ENCODE results near the gene TPTE2.
"Not testable (repeated sequence)": the region's sequence is repeated elsewhere in the genome, so short reads cannot be mapped to it uniquely, and the experiment has no call there.

The TPTE2 gene

DNA sequence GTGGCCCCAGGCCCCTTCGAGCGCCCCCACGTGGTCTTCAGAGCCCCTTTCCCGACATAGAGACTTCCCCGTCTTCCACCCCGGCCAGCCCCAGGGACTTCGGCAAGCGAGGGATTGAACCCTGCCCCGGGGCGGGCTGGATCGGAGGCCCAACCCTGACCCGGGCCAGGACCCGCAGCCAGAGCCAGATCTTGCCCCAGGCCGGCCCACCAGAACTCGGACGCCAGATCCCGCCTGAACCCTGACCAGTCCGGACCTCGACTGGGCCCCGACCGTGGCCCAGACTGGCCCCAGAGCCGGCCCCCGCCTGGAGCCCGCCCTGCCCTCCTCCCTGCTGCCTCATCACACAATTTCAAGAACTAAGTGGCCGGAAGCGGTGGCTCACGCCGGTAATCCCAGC lies 253 bp upstream of the TPTE2 start:
- DNase-seq = no peak

DNA sequence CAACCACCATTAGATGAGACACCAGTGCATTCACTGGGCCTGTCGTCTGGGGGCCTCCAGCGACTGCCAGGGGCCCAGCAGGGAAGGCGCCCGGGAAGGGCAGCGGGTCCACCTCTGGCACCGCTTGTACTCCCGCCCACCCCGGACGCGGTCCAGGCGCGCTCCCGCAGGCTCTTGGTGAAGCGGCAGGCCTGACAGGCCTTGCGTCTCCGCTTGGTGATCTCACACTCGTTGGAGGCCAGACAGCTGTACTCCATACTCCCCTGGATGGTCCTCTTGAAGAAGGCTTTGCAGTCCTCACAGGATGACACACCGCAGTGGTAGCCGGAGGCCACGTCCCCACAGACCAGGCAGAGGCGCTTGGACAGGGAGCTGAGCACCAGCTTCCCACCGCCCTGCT lies 660 bp downstream of the TPTE2 start:
- DNase-seq = not testable (repeated sequence)

DNA sequence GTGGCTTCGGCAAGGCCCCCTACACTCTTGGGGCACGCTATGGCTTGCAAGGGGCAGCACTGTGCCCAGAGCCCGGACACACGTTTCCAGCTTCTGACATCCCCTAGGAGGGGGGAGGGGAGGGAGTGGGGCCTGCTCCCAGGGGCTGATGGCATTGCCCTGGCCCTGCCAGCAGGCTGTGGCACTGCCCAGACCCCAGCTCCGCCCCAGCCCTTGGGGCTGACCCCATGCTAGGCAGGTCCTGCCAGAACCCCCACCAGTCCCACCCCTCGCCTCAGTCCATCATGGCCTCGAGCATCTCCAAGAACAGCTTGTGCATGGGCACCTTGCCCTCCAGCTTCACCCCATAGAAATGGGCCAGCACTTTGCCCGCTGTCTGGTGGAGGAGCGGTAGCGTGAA lies 1.6 kb downstream of the TPTE2 start:
- DNase-seq = not testable (repeated sequence)

GRCh38 chr13:19557287-19557686 lies 4.0 kb downstream of the TPTE2 start:
- not testable (repeated sequence) for DNase-seq

DNA sequence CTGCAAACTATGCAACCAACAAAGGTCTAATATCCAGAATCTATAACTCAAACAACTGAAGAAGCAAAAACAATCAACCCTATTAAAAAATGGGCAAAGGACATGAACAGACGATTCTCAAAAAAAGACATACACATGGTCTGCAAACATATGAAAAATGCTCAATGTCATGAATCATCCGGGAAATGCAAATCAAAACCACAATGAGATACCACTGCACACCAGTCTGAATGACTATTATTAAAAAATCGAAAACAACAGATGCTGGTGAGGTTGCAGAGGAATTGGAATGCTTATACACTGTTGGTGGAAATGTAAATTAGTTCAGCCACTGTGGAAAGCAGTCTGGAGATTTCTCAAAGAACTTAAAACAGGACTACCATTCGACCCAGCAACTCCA lies 12.1 kb downstream of the TPTE2 start:
- not testable (repeated sequence) for DNase-seq

GRCh38 chr13:19525634-19526033 lies 35.7 kb downstream of the TPTE2 start:
- DNase-seq = not testable (repeated sequence)

DNA sequence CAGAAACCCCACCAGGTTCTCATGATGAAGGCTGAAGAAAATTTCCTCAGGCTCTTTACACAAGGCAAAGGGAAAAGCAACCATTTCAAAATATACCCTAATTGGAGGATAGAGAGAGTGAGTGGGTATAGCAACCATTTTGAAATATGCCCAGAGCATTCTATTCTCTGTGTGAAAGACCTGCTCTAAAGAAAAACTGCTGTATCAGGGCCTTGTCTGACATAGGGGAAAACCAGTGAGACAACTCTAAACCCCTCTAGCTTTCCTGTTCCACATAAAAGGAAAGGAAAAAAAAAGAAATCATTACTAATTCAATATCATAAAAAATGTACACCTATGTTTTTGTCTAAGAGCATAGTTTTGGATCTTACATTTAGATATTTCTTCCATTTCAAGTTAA lies 42.3 kb downstream of the TPTE2 start:
- no peak for DNase-seq

DNA sequence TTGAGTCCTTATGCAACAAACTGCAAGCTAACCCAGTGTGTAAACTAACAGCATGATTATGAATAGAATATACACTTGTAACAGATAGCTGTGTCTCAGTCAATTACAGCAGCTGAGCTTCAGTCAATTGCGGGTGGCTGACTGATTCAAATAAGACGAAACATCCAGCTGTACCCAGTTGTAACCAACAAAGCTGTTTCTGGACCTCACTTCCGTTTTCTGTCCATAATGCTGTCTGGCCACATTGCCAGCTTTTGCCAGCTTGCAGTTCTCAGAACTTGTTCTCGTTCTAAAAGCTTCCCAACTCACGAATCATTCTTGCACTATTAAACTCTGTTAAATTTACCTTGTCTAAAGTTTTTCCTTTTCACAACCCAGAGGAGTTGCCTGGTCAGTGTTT lies 53.7 kb downstream of the TPTE2 start:
- DNase-seq = not testable (repeated sequence)

DNA sequence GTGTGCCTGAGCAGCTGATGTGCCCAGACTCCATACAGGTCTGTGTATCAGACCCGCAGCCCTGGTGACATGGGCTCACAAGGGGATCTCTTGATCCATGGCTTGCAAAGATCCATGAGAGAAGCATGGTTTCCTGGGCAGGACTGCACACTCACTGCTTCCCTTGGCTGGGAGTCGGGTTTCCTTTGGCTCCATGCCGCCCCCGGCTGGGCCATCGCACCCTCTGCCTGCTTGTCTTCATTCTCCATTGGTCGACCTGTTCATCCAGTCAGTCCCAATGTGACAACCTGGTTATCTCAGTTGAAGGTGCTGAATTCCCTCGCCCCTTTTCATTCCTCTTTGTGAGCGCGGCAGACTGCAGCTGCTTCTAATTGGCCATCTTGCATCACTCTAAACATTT lies 101.2 kb downstream of the TPTE2 start:
- DNase-seq = not testable (repeated sequence)

DNA sequence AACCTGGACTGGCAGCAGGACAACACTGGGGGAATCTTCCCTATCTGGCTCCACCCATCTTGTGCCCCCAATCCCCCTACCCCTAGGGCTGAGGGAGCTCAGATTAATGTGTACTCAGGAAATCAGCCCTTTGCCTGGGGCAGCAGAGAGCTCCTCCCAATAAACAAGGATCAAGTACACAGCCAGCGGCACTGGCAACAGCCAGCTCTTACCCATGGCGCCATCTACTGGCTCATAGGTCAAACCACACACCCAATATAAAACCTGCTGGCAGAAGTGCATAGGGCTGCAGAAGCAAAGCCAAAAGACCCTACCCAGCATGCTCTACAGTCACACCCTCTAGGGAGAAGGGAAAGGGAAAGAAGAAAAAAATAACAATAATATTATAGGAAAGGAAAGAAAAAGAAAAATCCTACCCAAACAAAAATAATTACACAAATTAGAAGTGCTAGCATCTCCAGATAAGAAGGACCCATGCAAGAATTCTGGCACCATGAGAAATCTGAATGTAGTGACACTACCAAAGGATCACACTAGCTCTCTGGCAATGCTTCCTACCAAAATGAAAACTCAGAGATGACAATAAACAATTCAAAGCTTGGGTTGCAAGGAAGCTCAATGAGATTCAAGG lies 122.2 kb downstream of the TPTE2 start:
- DNase-seq = not testable (repeated sequence)

- not testable (repeated sequence) for DNase-seq
Measured at GRCh38 chr13:19437780-19438179, 123.6 kb downstream of the TPTE2 start.

- DNase-seq = not testable (repeated sequence)
Measured at GRCh38 chr13:19422236-19422635, 139.1 kb downstream of the TPTE2 start.

- not testable (repeated sequence) for DNase-seq
Measured at GRCh38 chr13:19412494-19412893, 148.8 kb downstream of the TPTE2 start.

DNA sequence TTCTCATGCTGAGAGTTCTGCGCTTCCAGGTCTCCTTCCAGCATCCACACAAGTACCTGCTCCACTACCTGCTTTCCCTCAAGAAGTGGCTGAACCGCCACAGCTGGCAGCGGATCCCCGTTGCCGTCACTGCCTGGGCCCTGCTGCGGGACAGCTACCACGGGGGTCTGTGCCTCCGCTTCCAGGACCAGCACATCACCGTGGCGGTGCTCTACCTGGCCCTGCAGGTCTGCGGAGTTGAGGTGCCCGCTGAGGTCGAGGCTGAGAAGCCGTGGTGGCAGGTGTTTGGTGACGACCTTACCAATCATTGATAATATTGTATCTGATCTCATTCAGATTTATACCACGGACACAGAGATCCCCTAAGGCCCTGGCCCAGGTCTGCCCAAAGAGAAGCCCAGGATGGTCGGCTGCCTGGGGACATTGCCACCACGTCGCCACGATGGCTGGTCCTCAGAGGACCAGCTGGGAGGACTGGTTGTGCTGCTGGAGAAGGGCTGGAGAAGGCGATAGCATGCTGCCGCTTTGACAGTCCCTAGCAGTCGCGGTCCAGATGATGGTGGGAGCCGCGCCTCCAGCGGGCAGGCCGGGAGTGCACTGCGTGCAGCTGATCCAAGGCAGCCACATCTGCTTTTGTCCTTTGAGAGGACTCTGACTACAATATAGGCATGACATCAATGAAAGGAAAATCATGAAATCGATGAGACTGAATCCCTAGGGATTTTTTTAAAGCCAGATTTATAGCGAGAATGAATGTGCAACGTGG lies 178.4 kb downstream of the TPTE2 start:
- not testable (repeated sequence) for DNase-seq

GRCh38 chr13:19382111-19382510 lies 179.2 kb downstream of the TPTE2 start:
- DNase-seq = no peak
